ENCODE measurements around the gene LIPG. TPM values are rescaled to one million over a fixed set of nuclear protein-coding genes. Genes with fewer than 3 reads are reported as not detected.

LIPG gene
- total and polyA plus RNA-seq, 2 of the 13 experiments (the other 11 are each of a cell fraction or from before 2014, with no cell fraction given) = 0.96 to 10.8 TPM

GRCh38 chr18:49628881-49629795 lies 67.3 kb downstream of the LIPG start (continued):
- peak; percentile 44; the same call in 1 of the 2 replicates for TF ChIP-seq HNF4G (IDR thresholded peaks at IDR 0.05; ENCODE audit: borderline replicate concordance, low read depth, low read length)
- no peak for TF ChIP-seq HNF4G (CRISPR knock-in tag; IDR thresholded peaks at IDR 0.05; ENCODE audit: borderline replicate concordance, low read depth)
- TF ChIP-seq ZFP91 (CRISPR knock-in tag; IDR thresholded peaks at IDR 0.05; ENCODE audit: borderline replicate concordance) = peak; percentile 20; the same call in 1 of the 2 replicates
- TF ChIP-seq NONO (IDR thresholded peaks at IDR 0.05) = no peak
- 0 out of 2 replicates have a peak, but pooled peaks have one; percentile 18 for TF ChIP-seq NONO (CRISPR knock-in tag; conservative IDR thresholded peaks at IDR 0.05)
- TF ChIP-seq CTCF (CRISPR knock-in tag; IDR thresholded peaks at IDR 0.05) = peak; percentile 38; the same call in 1 of the 2 replicates
- TF ChIP-seq, protein P1, sequence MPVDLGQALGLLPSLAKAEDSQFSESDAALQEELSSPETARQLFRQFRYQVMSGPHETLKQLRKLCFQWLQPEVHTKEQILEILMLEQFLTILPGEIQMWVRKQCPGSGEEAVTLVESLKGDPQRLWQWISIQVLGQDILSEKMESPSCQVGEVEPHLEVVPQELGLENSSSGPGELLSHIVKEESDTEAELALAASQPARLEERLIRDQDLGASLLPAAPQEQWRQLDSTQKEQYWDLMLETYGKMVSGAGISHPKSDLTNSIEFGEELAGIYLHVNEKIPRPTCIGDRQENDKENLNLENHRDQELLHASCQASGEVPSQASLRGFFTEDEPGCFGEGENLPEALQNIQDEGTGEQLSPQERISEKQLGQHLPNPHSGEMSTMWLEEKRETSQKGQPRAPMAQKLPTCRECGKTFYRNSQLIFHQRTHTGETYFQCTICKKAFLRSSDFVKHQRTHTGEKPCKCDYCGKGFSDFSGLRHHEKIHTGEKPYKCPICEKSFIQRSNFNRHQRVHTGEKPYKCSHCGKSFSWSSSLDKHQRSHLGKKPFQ (CRISPR knock-in tag; IDR thresholded peaks at IDR 0.05; ENCODE audit: insufficient replicate concordance) = no peak
- TF ChIP-seq U2AF1 (optimal IDR thresholded peaks at IDR 0.05; ENCODE audit: low read depth, low read length) = no peak
- no peak for TF ChIP-seq ZNF44 (CRISPR knock-in tag; IDR thresholded peaks at IDR 0.05)
- no peak for TF ChIP-seq ZNF251 (CRISPR knock-in tag; IDR thresholded peaks at IDR 0.05)
- TF ChIP-seq CCDC6 (CRISPR knock-in tag; IDR thresholded peaks at IDR 0.05) = no peak
- TF ChIP-seq, protein P2, sequence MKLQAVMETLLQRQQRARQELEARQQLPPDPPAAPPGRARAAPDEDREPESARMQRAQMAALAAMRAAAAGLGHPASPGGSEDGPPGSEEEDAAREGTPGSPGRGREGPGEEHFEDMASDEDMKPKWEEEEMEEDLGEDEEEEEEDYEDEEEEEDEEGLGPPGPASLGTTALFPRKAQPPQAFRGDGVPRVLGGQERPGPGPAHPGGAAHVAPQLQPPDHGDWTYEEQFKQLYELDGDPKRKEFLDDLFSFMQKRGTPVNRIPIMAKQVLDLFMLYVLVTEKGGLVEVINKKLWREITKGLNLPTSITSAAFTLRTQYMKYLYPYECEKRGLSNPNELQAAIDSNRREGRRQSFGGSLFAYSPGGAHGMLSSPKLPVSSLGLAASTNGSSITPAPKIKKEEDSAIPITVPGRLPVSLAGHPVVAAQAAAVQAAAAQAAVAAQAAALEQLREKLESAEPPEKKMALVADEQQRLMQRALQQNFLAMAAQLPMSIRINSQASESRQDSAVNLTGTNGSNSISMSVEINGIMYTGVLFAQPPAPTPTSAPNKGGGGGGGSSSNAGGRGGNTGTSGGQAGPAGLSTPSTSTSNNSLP (IDR thresholded peaks at IDR 0.05; ENCODE audit: low read depth, low read length) = 0 out of 2 replicates have a peak, but pooled peaks have one; percentile 37
- TF ChIP-seq, protein P3, sequence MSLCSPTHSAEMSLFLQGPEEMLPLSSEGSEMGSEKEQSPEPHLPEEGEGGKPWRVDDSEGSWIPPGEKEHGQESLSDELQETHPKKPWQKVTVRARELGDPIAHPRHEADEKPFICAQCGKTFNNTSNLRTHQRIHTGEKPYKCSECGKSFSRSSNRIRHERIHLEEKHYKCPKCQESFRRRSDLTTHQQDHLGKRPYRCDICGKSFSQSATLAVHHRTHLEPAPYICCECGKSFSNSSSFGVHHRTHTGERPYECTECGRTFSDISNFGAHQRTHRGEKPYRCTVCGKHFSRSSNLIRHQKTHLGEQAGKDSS (CRISPR knock-in tag; IDR thresholded peaks at IDR 0.05; ENCODE audit: borderline replicate concordance, low read depth) = no peak
- no peak for TF ChIP-seq SIX1 (CRISPR knock-in tag; IDR thresholded peaks at IDR 0.05; ENCODE audit: borderline replicate concordance)
- peak; percentile 29 for TF ChIP-seq ZNF687 (CRISPR knock-in tag; IDR thresholded peaks at IDR 0.05)
